ENCODE measurements around the gene SMR3A. TPM values are rescaled to one million over a fixed set of nuclear protein-coding genes. Genes with fewer than 3 reads are reported as not detected.

SMR3A gene
- total RNA-seq, 4 donors from 2014 or later = not detected

DNA sequence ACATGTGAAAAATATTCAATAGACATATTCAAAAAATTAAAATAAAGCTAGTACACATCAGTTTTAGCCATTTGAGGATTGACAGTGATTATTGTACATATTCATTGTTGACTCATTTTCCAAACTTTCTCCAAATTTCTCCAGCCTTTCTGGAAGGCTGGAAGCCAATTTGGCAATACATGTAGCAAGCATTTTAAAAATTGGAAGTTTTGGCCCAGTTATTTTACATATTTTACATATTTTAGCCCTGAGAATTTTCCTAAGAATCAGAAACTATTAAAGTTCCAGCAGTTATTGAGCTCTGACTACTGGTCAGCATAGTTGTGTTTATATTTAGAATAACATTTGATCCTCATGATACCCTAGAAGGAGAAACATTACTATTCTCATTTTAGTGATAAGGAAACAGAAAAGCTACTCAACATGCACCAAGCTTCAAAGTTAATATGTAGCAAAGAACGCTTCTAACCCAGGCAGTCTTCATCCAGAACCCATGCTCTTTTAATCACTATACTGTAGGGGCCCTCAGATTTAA, 22.6 kb upstream of the SMR3A start:
- WGBS, 2 donors = 64 to 67% methylated on average over 1 of the region's 1 CpG
- intact Hi-C loops (cut with DNase I; ENCODE audit: low total_unique reads) = no loop called here
- TF ChIP-seq, protein P1, sequence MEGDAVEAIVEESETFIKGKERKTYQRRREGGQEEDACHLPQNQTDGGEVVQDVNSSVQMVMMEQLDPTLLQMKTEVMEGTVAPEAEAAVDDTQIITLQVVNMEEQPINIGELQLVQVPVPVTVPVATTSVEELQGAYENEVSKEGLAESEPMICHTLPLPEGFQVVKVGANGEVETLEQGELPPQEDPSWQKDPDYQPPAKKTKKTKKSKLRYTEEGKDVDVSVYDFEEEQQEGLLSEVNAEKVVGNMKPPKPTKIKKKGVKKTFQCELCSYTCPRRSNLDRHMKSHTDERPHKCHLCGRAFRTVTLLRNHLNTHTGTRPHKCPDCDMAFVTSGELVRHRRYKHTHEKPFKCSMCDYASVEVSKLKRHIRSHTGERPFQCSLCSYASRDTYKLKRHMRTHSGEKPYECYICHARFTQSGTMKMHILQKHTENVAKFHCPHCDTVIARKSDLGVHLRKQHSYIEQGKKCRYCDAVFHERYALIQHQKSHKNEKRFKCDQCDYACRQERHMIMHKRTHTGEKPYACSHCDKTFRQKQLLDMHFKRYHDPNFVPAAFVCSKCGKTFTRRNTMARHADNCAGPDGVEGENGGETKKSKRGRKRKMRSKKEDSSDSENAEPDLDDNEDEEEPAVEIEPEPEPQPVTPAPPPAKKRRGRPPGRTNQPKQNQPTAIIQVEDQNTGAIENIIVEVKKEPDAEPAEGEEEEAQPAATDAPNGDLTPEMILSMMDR (IDR thresholded peaks at IDR 0.05) = no peak
- TF ChIP-seq POLR2A (IDR thresholded peaks at IDR 0.05) = no peak

DNA sequence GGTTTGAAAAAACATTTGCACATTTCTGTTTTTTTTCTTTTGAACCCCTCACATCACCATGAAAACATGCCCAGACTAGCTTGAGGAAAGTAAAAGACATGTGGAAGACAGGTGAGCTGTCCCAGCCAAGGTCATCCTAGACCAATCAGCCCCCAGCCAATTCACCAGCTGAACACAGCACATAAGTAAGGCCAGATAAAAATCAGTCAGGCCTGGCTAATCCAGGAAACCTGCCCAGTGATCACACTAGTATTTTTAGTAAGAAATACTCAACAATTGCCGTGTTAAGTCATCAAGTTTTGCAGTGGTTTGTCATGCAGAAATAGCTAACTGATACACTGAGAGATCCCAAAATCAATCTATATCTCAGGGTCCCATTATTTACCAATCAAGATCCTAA, 4.4 kb upstream of the SMR3A start:
- 24 to 67% methylated on average over 1 of the region's 1 CpG for WGBS, 2 donors
- intact Hi-C loops (cut with DNase I; ENCODE audit: low total_unique reads) = no loop called here
- H3K4me3 ChIP-seq (ENCODE audit: low read depth, poor library complexity, severe bottlenecking) = no peak overlapping the region
- DNase-seq (ENCODE audit: low spot score in 2 of 2) = no peak
- TF ChIP-seq, protein P1 (IDR thresholded peaks at IDR 0.05) = no peak
- no peak for TF ChIP-seq POLR2A (IDR thresholded peaks at IDR 0.05)

More for the DNA sequence above, 22.6 kb upstream of the SMR3A start:
- DNase-seq (ENCODE audit: low spot score in 2 of 2) = no peak
- H3K4me3 ChIP-seq (ENCODE audit: low read depth, poor library complexity, severe bottlenecking) = no peak overlapping the region

DNA sequence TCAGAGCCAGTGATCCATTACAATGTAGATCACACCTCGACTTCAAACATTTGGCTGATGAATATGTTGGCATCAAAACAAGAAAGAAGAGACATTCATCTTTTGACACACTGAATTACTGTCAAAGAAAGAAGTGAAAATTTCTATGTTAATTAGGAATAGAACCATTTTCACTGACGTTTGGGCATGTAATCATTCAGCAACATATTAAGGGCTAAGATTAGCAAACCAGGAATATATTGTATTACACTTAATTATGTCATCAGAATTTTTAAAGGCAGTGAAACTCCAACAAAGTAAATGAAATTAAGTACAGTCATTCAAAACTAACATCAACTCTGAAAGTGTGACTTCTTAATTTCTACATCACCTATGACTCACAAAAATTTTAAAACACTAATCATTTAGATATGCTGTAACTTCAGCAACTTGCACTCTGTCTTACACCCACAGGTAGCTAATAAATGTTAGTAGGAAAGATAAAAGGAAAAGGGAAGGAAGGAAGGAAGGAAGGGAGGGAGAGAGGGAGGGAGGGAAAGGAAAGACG, 1.4 kb upstream of the SMR3A start:
- intact Hi-C loops (cut with DNase I; ENCODE audit: low total_unique reads) = no loop called here

DNA sequence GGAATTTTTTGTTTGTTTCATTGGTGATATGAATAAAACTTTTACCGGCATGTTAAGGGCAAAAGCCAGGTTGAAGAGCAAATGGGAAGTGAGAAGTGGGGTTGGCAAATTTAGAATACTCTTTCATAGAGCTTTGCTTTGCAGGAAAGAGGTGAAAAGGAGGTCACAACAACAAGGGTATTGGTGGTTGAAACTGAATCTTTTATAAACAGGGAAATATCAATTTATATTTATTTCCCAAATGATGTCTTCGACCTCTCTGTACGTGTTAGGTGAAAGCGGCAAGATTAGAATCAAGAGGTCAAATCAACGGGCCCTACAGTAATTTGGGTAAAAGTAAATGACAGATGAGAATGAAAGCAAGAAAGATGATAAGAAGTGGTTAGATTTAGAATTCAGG, 3.4 kb downstream of the SMR3A start:
- H3K4me3 ChIP-seq (ENCODE audit: low read depth, poor library complexity, severe bottlenecking) = no peak overlapping the region
- 90 to 96% methylated on average over 5 of the region's 5 CpGs for WGBS, 2 donors
- TF ChIP-seq, protein P1 (IDR thresholded peaks at IDR 0.05) = no peak
- no peak for TF ChIP-seq POLR2A (IDR thresholded peaks at IDR 0.05)
- DNase-seq (ENCODE audit: low spot score in 2 of 2) = no peak
- intact Hi-C loops (cut with DNase I; ENCODE audit: low total_unique reads) = no loop called here

More for the DNA sequence above, 1.4 kb upstream of the SMR3A start:
- no peak for DNase-seq (ENCODE audit: low spot score in 2 of 2)
- H3K4me3 ChIP-seq (ENCODE audit: low read depth, poor library complexity, severe bottlenecking) = no peak overlapping the region
- TF ChIP-seq POLR2A (IDR thresholded peaks at IDR 0.05) = no peak
- TF ChIP-seq, protein P1 (IDR thresholded peaks at IDR 0.05) = no peak
- WGBS, 2 donors = 35 to 43% methylated on average over 3 of the region's 3 CpGs

DNA sequence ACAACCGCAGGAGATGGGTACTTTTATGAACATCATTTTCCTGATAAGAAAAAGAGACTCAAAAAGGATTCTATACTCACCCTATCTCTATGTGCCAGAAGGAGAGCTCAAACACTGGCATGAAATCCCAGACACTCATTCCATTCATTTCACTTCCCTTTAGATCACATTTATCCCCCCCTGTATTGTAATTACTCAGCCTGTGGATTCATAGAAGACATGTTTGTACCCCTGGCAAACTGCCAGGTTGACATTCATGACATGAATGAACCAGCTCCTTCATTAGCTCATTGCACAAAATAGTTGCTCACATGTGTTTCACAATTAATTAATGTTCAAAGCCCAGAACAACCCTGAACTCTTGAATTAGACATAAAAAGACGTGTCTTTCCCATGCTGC, 4.9 kb downstream of the SMR3A start:
- 30 to 40% methylated on average over 2 of the region's 2 CpGs for WGBS, 2 donors
- intact Hi-C loops (cut with DNase I; ENCODE audit: low total_unique reads) = no loop called here
- no peak for TF ChIP-seq POLR2A (IDR thresholded peaks at IDR 0.05)
- TF ChIP-seq, protein P1 (IDR thresholded peaks at IDR 0.05) = no peak
- no peak overlapping the region for H3K4me3 ChIP-seq (ENCODE audit: low read depth, poor library complexity, severe bottlenecking)
- no peak for DNase-seq (ENCODE audit: low spot score in 2 of 2)

DNA sequence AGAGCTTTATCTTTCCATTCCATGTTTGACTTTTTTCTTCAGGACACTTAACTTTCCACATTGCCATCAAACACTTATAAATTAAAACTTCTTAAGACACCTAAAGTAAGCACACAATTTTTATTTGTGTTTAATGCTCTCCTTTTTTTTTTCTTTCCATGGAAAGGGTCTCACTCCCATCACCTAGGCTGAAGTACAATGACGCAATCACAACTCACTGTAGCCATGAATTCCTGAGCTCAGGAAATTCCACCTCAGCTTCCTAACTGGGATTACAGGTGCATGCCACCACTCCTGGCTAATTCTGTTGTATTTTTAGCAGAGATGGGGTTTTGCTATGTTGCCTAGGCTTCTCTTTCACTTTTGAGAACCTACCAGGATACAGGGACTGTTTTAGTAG, 7.3 kb downstream of the SMR3A start:
- no peak overlapping the region for H3K4me3 ChIP-seq (ENCODE audit: low read depth, poor library complexity, severe bottlenecking)
- DNase-seq (ENCODE audit: low spot score in 2 of 2) = no peak
- intact Hi-C loops (cut with DNase I; ENCODE audit: low total_unique reads) = no loop called here
- TF ChIP-seq, protein P1 (IDR thresholded peaks at IDR 0.05) = no peak
- TF ChIP-seq POLR2A (IDR thresholded peaks at IDR 0.05) = no peak
- 88 to 100% methylated on average over 1 of the region's 1 CpG for WGBS, 2 donors
